Measurements from ENCODE around the gene TDP1.
"Not testable (repeated sequence)": the region's sequence is repeated elsewhere in the genome, so short reads cannot be mapped to it uniquely, and the experiment has no call there.

Gene TDP1

GRCh38 chr14:90061685-90062126, 106.0 kb downstream of the TDP1 start, which contains the start of gene KCNK13:
Gene KCNK13, plus strand, starts transcription at chr14:90061994. Its CDS starts 212 bp downstream, at chr14:90062206.
- Histone ChIP-seq H3K27me3 (ENCODE audit: insufficient read depth, insufficient read length) (peaks cover 69% of the 10 kb centered on the region), H3K9me3 (ENCODE audit: insufficient read depth, low read length) (no peaks in the 10 kb centered on the region), H3K4me3 (ENCODE audit: insufficient read length, low read depth) (peak within 1 kb of the TSS; percentile 62), H3K36me3 (ENCODE audit: insufficient read depth, insufficient read length, low read length) (no peaks in the 10 kb centered on the region), H3K4me1 (ENCODE audit: insufficient read depth, insufficient read length) (no peaks in the 10 kb centered on the region), H3K9ac (ENCODE audit: insufficient read length, low read depth) (peak within 1 kb of the TSS; percentile 70)
- no peak for DNase-seq (ENCODE audit: low read depth, low spot score)
- TF ChIP-seq ZNF274 (IDR thresholded peaks at IDR 0.05; ENCODE audit: low read depth, low read length), result no peak
- no peak for TF ChIP-seq SUZ12 (IDR thresholded peaks at IDR 0.05; ENCODE audit: extremely low read depth, insufficient read depth, insufficient read length)
- TF ChIP-seq YY1 (IDR thresholded peaks at IDR 0.05; ENCODE audit: insufficient read depth, insufficient read length), result no peak

- peaks cover 69% of the 10 kb centered on the region for H3K27me3 ChIP-seq (ENCODE audit: insufficient read depth, insufficient read length)
- no peaks in the 10 kb centered on the region for H3K36me3 ChIP-seq (ENCODE audit: insufficient read depth, insufficient read length, low read length)
- H3K9me3 ChIP-seq (ENCODE audit: insufficient read depth, low read length), result no peaks in the 10 kb centered on the region
- peak overlapping the region; percentile 44 for H3K4me3 ChIP-seq (ENCODE audit: insufficient read length, low read depth)
- H3K9ac ChIP-seq (ENCODE audit: insufficient read length, low read depth), result peak overlapping the region; percentile 50
- no peak for DNase-seq (ENCODE audit: low read depth, low spot score)
- no peaks in the 10 kb centered on the region for H3K4me1 ChIP-seq (ENCODE audit: insufficient read depth, insufficient read length)
- no peak for TF ChIP-seq YY1 (IDR thresholded peaks at IDR 0.05; ENCODE audit: insufficient read depth, insufficient read length)
- TF ChIP-seq SUZ12 (IDR thresholded peaks at IDR 0.05; ENCODE audit: extremely low read depth, insufficient read depth, insufficient read length), result no peak
- no peak for TF ChIP-seq ZNF274 (IDR thresholded peaks at IDR 0.05; ENCODE audit: low read depth, low read length)
These were observed 106.5 kb downstream of the TDP1 start for GRCh38 chr14:90062127-90062794.

GRCh38 chr14:90062822-90063539, 107.3 kb downstream of the TDP1 start:
- no peak for DNase-seq (ENCODE audit: low read depth, low spot score)
- H3K9ac ChIP-seq (ENCODE audit: insufficient read length, low read depth), result no peak overlapping the region
- H3K36me3 ChIP-seq (ENCODE audit: insufficient read depth, insufficient read length, low read length), result no peaks in the 10 kb centered on the region
- TF ChIP-seq SUZ12 (IDR thresholded peaks at IDR 0.05; ENCODE audit: extremely low read depth, insufficient read depth, insufficient read length) (no peak), YY1 (IDR thresholded peaks at IDR 0.05; ENCODE audit: insufficient read depth, insufficient read length) (no peak), ZNF274 (IDR thresholded peaks at IDR 0.05; ENCODE audit: low read depth, low read length) (no peak)
- H3K4me1 ChIP-seq (ENCODE audit: insufficient read depth, insufficient read length), result no peaks in the 10 kb centered on the region
- peaks cover 69% of the 10 kb centered on the region for H3K27me3 ChIP-seq (ENCODE audit: insufficient read depth, insufficient read length)
- peak overlapping the region; percentile 44 for H3K4me3 ChIP-seq (ENCODE audit: insufficient read length, low read depth)
- H3K9me3 ChIP-seq (ENCODE audit: insufficient read depth, low read length), result no peaks in the 10 kb centered on the region

GRCh38 chr14:90072350-90072749, 116.6 kb downstream of the TDP1 start:
- TF ChIP-seq SUZ12 (IDR thresholded peaks at IDR 0.05; ENCODE audit: extremely low read depth, insufficient read depth, insufficient read length), result no peak
- no peak for TF ChIP-seq YY1 (IDR thresholded peaks at IDR 0.05; ENCODE audit: insufficient read depth, insufficient read length)
- no peak for TF ChIP-seq ZNF274 (IDR thresholded peaks at IDR 0.05; ENCODE audit: low read depth, low read length)
- no peaks in the 10 kb centered on the region for H3K9me3 ChIP-seq (ENCODE audit: insufficient read depth, low read length)
- no peaks in the 10 kb centered on the region for H3K27me3 ChIP-seq (ENCODE audit: insufficient read depth, insufficient read length)
- H3K9ac ChIP-seq (ENCODE audit: insufficient read length, low read depth), result no peak overlapping the region
- no peaks in the 10 kb centered on the region for H3K36me3 ChIP-seq (ENCODE audit: insufficient read depth, insufficient read length, low read length)
- DNase-seq (ENCODE audit: low read depth, low spot score), result no peak
- H3K4me3 ChIP-seq (ENCODE audit: insufficient read length, low read depth), result no peak overlapping the region
- H3K4me1 ChIP-seq (ENCODE audit: insufficient read depth, insufficient read length), result no peaks in the 10 kb centered on the region

- Histone ChIP-seq H3K9ac (ENCODE audit: insufficient read length, low read depth) (no peak overlapping the region), H3K27me3 (ENCODE audit: insufficient read depth, insufficient read length) (no peaks in the 10 kb centered on the region), H3K4me1 (ENCODE audit: insufficient read depth, insufficient read length) (no peaks in the 10 kb centered on the region), H3K9me3 (ENCODE audit: insufficient read depth, low read length) (no peaks in the 10 kb centered on the region), H3K4me3 (ENCODE audit: insufficient read length, low read depth) (no peak overlapping the region), H3K36me3 (ENCODE audit: insufficient read depth, insufficient read length, low read length) (no peaks in the 10 kb centered on the region)
- no peak for DNase-seq (ENCODE audit: low read depth, low spot score)
- no peak for TF ChIP-seq SUZ12 (IDR thresholded peaks at IDR 0.05; ENCODE audit: extremely low read depth, insufficient read depth, insufficient read length)
- TF ChIP-seq YY1 (IDR thresholded peaks at IDR 0.05; ENCODE audit: insufficient read depth, insufficient read length), result no peak
- TF ChIP-seq ZNF274 (IDR thresholded peaks at IDR 0.05; ENCODE audit: low read depth, low read length), result no peak
These were observed 123.8 kb downstream of the TDP1 start for GRCh38 chr14:90079576-90079975.

GRCh38 chr14:90087433-90087832, 131.7 kb downstream of the TDP1 start:
- Histone ChIP-seq H3K9ac (ENCODE audit: insufficient read length, low read depth) (no peak overlapping the region), H3K36me3 (ENCODE audit: insufficient read depth, insufficient read length, low read length) (no peaks in the 10 kb centered on the region), H3K9me3 (ENCODE audit: insufficient read depth, low read length) (no peaks in the 10 kb centered on the region; the same call in 1 of the 2 replicates), H3K4me3 (ENCODE audit: insufficient read length, low read depth) (no peak overlapping the region), H3K4me1 (ENCODE audit: insufficient read depth, insufficient read length) (peaks cover 1% of the 10 kb centered on the region), H3K27me3 (ENCODE audit: insufficient read depth, insufficient read length) (no peaks in the 10 kb centered on the region)
- DNase-seq (ENCODE audit: low read depth, low spot score), result no peak
- TF ChIP-seq SUZ12 (IDR thresholded peaks at IDR 0.05; ENCODE audit: extremely low read depth, insufficient read depth, insufficient read length), result no peak
- no peak for TF ChIP-seq ZNF274 (IDR thresholded peaks at IDR 0.05; ENCODE audit: low read depth, low read length)
- no peak for TF ChIP-seq YY1 (IDR thresholded peaks at IDR 0.05; ENCODE audit: insufficient read depth, insufficient read length)

GRCh38 chr14:90088176-90088575, 132.4 kb downstream of the TDP1 start:
- Histone ChIP-seq H3K4me1 (ENCODE audit: insufficient read depth, insufficient read length) (peaks cover 1% of the 10 kb centered on the region), H3K9me3 (ENCODE audit: insufficient read depth, low read length) (no peaks in the 10 kb centered on the region; the same call in 1 of the 2 replicates), H3K36me3 (ENCODE audit: insufficient read depth, insufficient read length, low read length) (no peaks in the 10 kb centered on the region), H3K27me3 (ENCODE audit: insufficient read depth, insufficient read length) (no peaks in the 10 kb centered on the region), H3K4me3 (ENCODE audit: insufficient read length, low read depth) (no peak overlapping the region), H3K9ac (ENCODE audit: insufficient read length, low read depth) (no peak overlapping the region)
- DNase-seq (ENCODE audit: low read depth, low spot score), result no peak
- TF ChIP-seq YY1 (IDR thresholded peaks at IDR 0.05; ENCODE audit: insufficient read depth, insufficient read length) (no peak), ZNF274 (IDR thresholded peaks at IDR 0.05; ENCODE audit: low read depth, low read length) (no peak), SUZ12 (IDR thresholded peaks at IDR 0.05; ENCODE audit: extremely low read depth, insufficient read depth, insufficient read length) (no peak)

- not testable (repeated sequence) for H3K36me3 ChIP-seq (ENCODE audit: insufficient read depth, insufficient read length, low read length); H3K27me3 ChIP-seq (ENCODE audit: insufficient read depth, insufficient read length); DNase-seq (ENCODE audit: low read depth, low spot score); H3K4me3 ChIP-seq (ENCODE audit: insufficient read length, low read depth); H3K9me3 ChIP-seq (ENCODE audit: insufficient read depth, low read length); H3K9ac ChIP-seq (ENCODE audit: insufficient read length, low read depth); H3K4me1 ChIP-seq (ENCODE audit: insufficient read depth, insufficient read length)
These were observed 133.8 kb downstream of the TDP1 start for GRCh38 chr14:90089486-90089885.
